HG03045 (cell line): Measurements from ENCODE around the gene SAMD4A.

Source experiments
- ATAC-seq: cut with Tn5 transposase; IDR thresholded peaks from one replicate; pipeline ENCODE4 v1.9.1; 2021; ENCODE audit warnings: mild to moderate bottlenecking, moderate library complexity; ENCODE audit not compliant: unreplicated experiment

Gene SAMD4A

GRCh38 chr14:54566410-54567223 lies at the start of gene SAMD4A:
TSS of gene SAMD4A (plus strand) at chr14:54567128. CDS start at chr14:54567917, 789 bp downstream.
- peak; percentile 33 for ATAC-seq

- no peak for ATAC-seq
These were observed 42.5 kb upstream of the SAMD4A start for GRCh38 chr14:54524410-54524809.

- ATAC-seq = no peak
These were observed 38.0 kb upstream of the SAMD4A start for GRCh38 chr14:54528973-54529372.

- no peak for ATAC-seq
These were observed 37.1 kb upstream of the SAMD4A start for GRCh38 chr14:54529811-54530210.

- peak; percentile 80 for ATAC-seq
These were observed 34.6 kb upstream of the SAMD4A start for GRCh38 chr14:54532111-54533012.

- no peak for ATAC-seq
These were observed 33.8 kb upstream of the SAMD4A start for GRCh38 chr14:54533100-54533499.

- no peak for ATAC-seq
These were observed 31.8 kb upstream of the SAMD4A start for GRCh38 chr14:54535126-54535525.

- no peak for ATAC-seq
These were observed 31.3 kb upstream of the SAMD4A start for GRCh38 chr14:54535646-54536045.

- no peak for ATAC-seq
These were observed 29.3 kb upstream of the SAMD4A start for GRCh38 chr14:54537651-54538050.

- no peak for ATAC-seq
These were observed 28.9 kb upstream of the SAMD4A start for GRCh38 chr14:54538055-54538454.

- no peak for ATAC-seq
These were observed 19.3 kb upstream of the SAMD4A start for GRCh38 chr14:54547583-54547982.

- no peak for ATAC-seq
These were observed 18.4 kb upstream of the SAMD4A start for GRCh38 chr14:54548491-54548890.

- no peak for ATAC-seq
These were observed 17.1 kb upstream of the SAMD4A start for GRCh38 chr14:54549862-54550261.

- ATAC-seq = no peak
These were observed 16.4 kb upstream of the SAMD4A start for GRCh38 chr14:54550514-54550913.

GRCh38 chr14:54554401-54554800 lies 12.5 kb upstream of the SAMD4A start:
- no peak for ATAC-seq

- no peak for ATAC-seq
These were observed 11.3 kb upstream of the SAMD4A start for GRCh38 chr14:54555651-54556050.

- no peak for ATAC-seq
These were observed 10.4 kb upstream of the SAMD4A start for GRCh38 chr14:54556535-54556934.

GRCh38 chr14:54562334-54562733 lies 4.6 kb upstream of the SAMD4A start:
- ATAC-seq = no peak

- no peak for ATAC-seq
These were observed 2.7 kb upstream of the SAMD4A start for GRCh38 chr14:54564071-54564867.

GRCh38 chr14:54564868-54565784 lies 1.8 kb upstream of the SAMD4A start:
- ATAC-seq = peak; percentile 42
